C1 segment of cervical spinal cord (tissue), 14 donors: Measurements from ENCODE around the gene TNN.
"Not testable (repeated sequence)": the region's sequence is repeated elsewhere in the genome, so short reads cannot be mapped to it uniquely, and the experiment has no call there.

Experiments
- DNase-seq, 14 donors: peaks; one replicate each; lab custom pipeline; 2025; lab: John Stamatoyannopoulos, UW

Gene TNN

GRCh38 chr1:175067362-175068106 lies at the start of gene TNN:
TNN (plus strand) TSS chr1:175067833; CDS start chr1:175077419, 9,586 bp downstream.
- no peak for DNase-seq

GRCh38 chr1:175019524-175019923 lies 48.1 kb upstream of the TNN start:
- no peak for DNase-seq

GRCh38 chr1:175023043-175023921 lies 44.4 kb upstream of the TNN start, which contains the start of gene MRPS14:
MRPS14 (minus strand) TSS chr1:175023425; CDS start chr1:175023408, 17 bp downstream.
- DNase-seq, result peak; percentile 65 to 97 (median 94)

- DNase-seq, result peak in 1 of 14 donors; percentile 38
Measured at GRCh38 chr1:175023922-175024242, 43.8 kb upstream of the TNN start.

GRCh38 chr1:175024773-175025172 lies 42.9 kb upstream of the TNN start:
- DNase-seq, result no peak

GRCh38 chr1:175033953-175034352 lies 33.7 kb upstream of the TNN start:
- no peak for DNase-seq

GRCh38 chr1:175034775-175035174 lies 32.9 kb upstream of the TNN start:
- no peak for DNase-seq

- no peak for DNase-seq
Measured at GRCh38 chr1:175035865-175036264, 31.8 kb upstream of the TNN start.

- no peak for DNase-seq
Measured at GRCh38 chr1:175036476-175036875, 31.2 kb upstream of the TNN start.

- no peak for DNase-seq
Measured at GRCh38 chr1:175037416-175037815, 30.2 kb upstream of the TNN start.

- no peak for DNase-seq
Measured at GRCh38 chr1:175040324-175040879, 27.2 kb upstream of the TNN start.

- DNase-seq, result no peak
Measured at GRCh38 chr1:175042650-175043049, 25.0 kb upstream of the TNN start.

- no peak for DNase-seq
Measured at GRCh38 chr1:175043824-175044223, 23.8 kb upstream of the TNN start.

- DNase-seq, result not testable (repeated sequence)
Measured at GRCh38 chr1:175044591-175044990, 23.0 kb upstream of the TNN start.

- DNase-seq, result no peak
Measured at GRCh38 chr1:175045097-175045496, 22.5 kb upstream of the TNN start.

- DNase-seq, result no peak
Measured at GRCh38 chr1:175045519-175045918, 22.1 kb upstream of the TNN start.

GRCh38 chr1:175050992-175051391 lies 16.6 kb upstream of the TNN start:
- DNase-seq, result no peak

- no peak for DNase-seq
Measured at GRCh38 chr1:175054736-175055135, 12.9 kb upstream of the TNN start.

- DNase-seq, result no peak
Measured at GRCh38 chr1:175062339-175062738, 5.3 kb upstream of the TNN start.

- DNase-seq, result no peak
Measured at GRCh38 chr1:175062858-175063257, 4.8 kb upstream of the TNN start.

GRCh38 chr1:175070818-175071217 lies 3.2 kb downstream of the TNN start:
- no peak for DNase-seq

- no peak for DNase-seq
Measured at GRCh38 chr1:175071276-175071943, 3.8 kb downstream of the TNN start.
